Activated CD4-positive, CD25-positive, alpha-beta regulatory T cell (primary cell): ENCODE data around the gene CHD2.

ENCODE experiments used
- DNase-seq, 4 experiments: peaks; one replicate each; lab custom pipeline; 2025; lab: John Stamatoyannopoulos, UW

Gene CHD2

GRCh38 chr15:93068581-93069199 is 168.6 kb downstream of the CHD2 start:
- no peak for DNase-seq

GRCh38 chr15:93070132-93070531 is 170.0 kb downstream of the CHD2 start:
- no peak for DNase-seq

- no peak for DNase-seq
Observed at GRCh38 chr15:93070551-93071296, 170.6 kb downstream of the CHD2 start.

GRCh38 chr15:93071469-93071936 is 171.4 kb downstream of the CHD2 start:
- DNase-seq: no peak

- DNase-seq: no peak
Observed at GRCh38 chr15:93072011-93072410, 171.9 kb downstream of the CHD2 start.

GRCh38 chr15:93072411-93073394 is 172.6 kb downstream of the CHD2 start:
- DNase-seq: no peak

GRCh38 chr15:93073465-93073952 is 173.4 kb downstream of the CHD2 start:
- DNase-seq: no peak

GRCh38 chr15:93074599-93074998 is 174.5 kb downstream of the CHD2 start:
- no peak for DNase-seq

GRCh38 chr15:93076217-93076616 is 176.1 kb downstream of the CHD2 start:
- DNase-seq: no peak

GRCh38 chr15:93076875-93077274 is 176.8 kb downstream of the CHD2 start:
- no peak for DNase-seq
